IMR-90 (cell line): ENCODE data around the gene PDZD11. TPM values are rescaled to one million over a fixed set of nuclear protein-coding genes. Genes with fewer than 3 reads are reported as not detected.

ENCODE experiments used
- ATAC-seq: fragments of 200-7000 bp; cut with Tn5 transposase; 2 replicates; pipeline ENCODE4 v1.9.1; 2020; ENCODE audit warnings: low read depth, mild to moderate bottlenecking, moderate library complexity
- BruUV-seq: library from RNA; stranded (reverse); fragments of 400-500 nt; replicated peaks from 2 replicates; lab custom pipeline; 2021; lab: Mats Ljungman, UMichigan
- CTCF ChIA-PET: fragments of 300-600 bp; formaldehyde crosslinking; extraction: SDS; loops from one replicate; lab custom pipeline; 2021; ENCODE audit warnings: antibody characterized with exemption; lab: Yijun Ruan, JAX
- POLR2A ChIA-PET: fragments of 300-600 bp; sonication (Branson Sonifier 250); formaldehyde crosslinking; loops from one replicate; lab custom pipeline; 2022; ENCODE audit warnings: antibody characterized with exemption; ENCODE audit not compliant: unreplicated experiment; lab: Charles Lee
- DNase-seq: peaks from one replicate; pipeline ENCODE4 v3.0.0; 2013
- H2AFZ ChIP-seq: replicated peaks from 2 replicates; pipeline ENCODE3; 2013; ENCODE audit warnings: low read length, mild to moderate bottlenecking; ENCODE audit not compliant: poor library complexity
- H2AK5ac ChIP-seq: 2 replicates; pipeline ENCODE4 v1.6.1; 2013; ENCODE audit warnings: low read depth, low read length, inconsistent platforms
- H2AK9ac ChIP-seq: replicated peaks from 2 replicates; pipeline ENCODE3; 2013; ENCODE audit warnings: mild to moderate bottlenecking, low read depth, low read length, moderate library complexity; ENCODE audit not compliant: poor library complexity
- H2BK120ac ChIP-seq: 2 replicates; pipeline ENCODE4 v1.6.1; 2013; ENCODE audit warnings: low read depth, low read length, inconsistent platforms
- H2BK15ac ChIP-seq: 3 replicates; pipeline ENCODE4 v1.6.1; 2013; ENCODE audit warnings: low read depth, low read length, inconsistent platforms
- H2BK20ac ChIP-seq: 2 replicates; pipeline ENCODE4 v1.6.1; 2013; ENCODE audit warnings: low read depth, mild to moderate bottlenecking, inconsistent platforms, low read length, moderate library complexity
- H2BK5ac ChIP-seq: 2 replicates; pipeline ENCODE4 v1.6.1; 2013; ENCODE audit warnings: mild to moderate bottlenecking, low read depth, low read length, inconsistent platforms; ENCODE audit not compliant: poor library complexity, severe bottlenecking
- H3K14ac ChIP-seq: replicated peaks from 2 replicates; pipeline ENCODE4 v1.6.1; 2013; ENCODE audit warnings: low read depth, low read length, inconsistent platforms
- H3K18ac ChIP-seq: 2 replicates; pipeline ENCODE4 v1.6.1; 2013; ENCODE audit warnings: low read depth, low read length, control low read depth
- H3K23ac ChIP-seq: 2 replicates; pipeline ENCODE4 v1.6.1; 2013; ENCODE audit warnings: low read depth, low read length, inconsistent platforms
- H3K27ac ChIP-seq: 2 replicates; pipeline ENCODE4 v1.5.1; 2013; ENCODE audit warnings: mild to moderate bottlenecking, control low read depth, low read length; ENCODE audit not compliant: insufficient read depth
- H3K27me3 ChIP-seq: 2 replicates; pipeline ENCODE4 v1.6.1; 2013; ENCODE audit warnings: low read length; ENCODE audit not compliant: control insufficient read depth, insufficient read depth
- H3K36me3 ChIP-seq: 2 replicates; pipeline ENCODE4 v1.6.1; 2013; ENCODE audit warnings: low read length, mixed read lengths; ENCODE audit not compliant: control insufficient read depth, insufficient read depth
- H3K4ac ChIP-seq: 2 replicates; pipeline ENCODE4 v1.6.1; 2013; ENCODE audit warnings: low read depth, low read length, inconsistent platforms
- H3K4me1 ChIP-seq: 2 replicates; pipeline ENCODE4 v1.6.1; 2013; ENCODE audit warnings: low read length, mixed read lengths; ENCODE audit not compliant: control insufficient read depth, insufficient read depth
- H3K4me2 ChIP-seq: 2 replicates; pipeline ENCODE4 v1.6.1; 2013; ENCODE audit warnings: low read depth, mild to moderate bottlenecking, control low read depth, low read length, moderate library complexity
- H3K4me3 ChIP-seq: 2 replicates; pipeline ENCODE4 v1.5.1; 2013; ENCODE audit warnings: low read depth, mild to moderate bottlenecking, control low read depth, low read length, moderate library complexity; ENCODE audit not compliant: insufficient read depth
- H3K56ac ChIP-seq: 2 replicates; pipeline ENCODE4 v1.6.1; 2013; ENCODE audit warnings: low read length, inconsistent platforms; ENCODE audit not compliant: insufficient read depth; ENCODE audit errors: extremely low read depth
- H3K79me1 ChIP-seq, 2 experiments: 2 replicates each; pipeline ENCODE4 v1.6.1; 2013; ENCODE audit warnings: low read length in 2 of 2, inconsistent platforms in 1 of 2, low read depth in 1 of 2
- H3K9ac ChIP-seq: 2 replicates; pipeline ENCODE4 v1.6.1; 2013; ENCODE audit warnings: low read depth, low read length, control low read depth
- H3K9me1 ChIP-seq: 2 replicates; pipeline ENCODE4 v1.6.1; 2013; ENCODE audit warnings: low read length, inconsistent platforms; ENCODE audit not compliant: insufficient read depth
- H3K9me3 ChIP-seq: 2 replicates; pipeline ENCODE4 v1.6.1; 2013; ENCODE audit warnings: low read length; ENCODE audit not compliant: control insufficient read depth, insufficient read depth
- H4K20me1 ChIP-seq: 2 replicates; pipeline ENCODE4 v1.6.1; 2013; ENCODE audit warnings: low read length, inconsistent platforms; ENCODE audit not compliant: insufficient read depth
- H4K5ac ChIP-seq: 2 replicates; pipeline ENCODE4 v1.6.1; 2013; ENCODE audit warnings: mild to moderate bottlenecking, low read depth, low read length, control low read depth
- H4K8ac ChIP-seq, 2 experiments: 2 replicates each; pipeline ENCODE4 v1.6.1; 2013; ENCODE audit warnings: low read depth in 2 of 2, low read length in 2 of 2, control low read depth in 1 of 2, inconsistent platforms in 1 of 2
- H4K91ac ChIP-seq: 2 replicates; pipeline ENCODE4 v1.6.1; 2013; ENCODE audit warnings: low read depth, low read length, inconsistent platforms; ENCODE audit not compliant: insufficient read depth
- BHLHE40 ChIP-seq: fragments of 150-350 bp; IDR thresholded peaks from 2 replicates; pipeline ENCODE4 v1.6.1; 2016; ENCODE audit warnings: mild to moderate bottlenecking, low read depth, low read length
- CEBPB ChIP-seq: IDR thresholded peaks from 2 replicates; pipeline ENCODE4 v1.6.1; 2012; ENCODE audit warnings: low read depth, low read length, improper control_type of control experiment
- CHD1 ChIP-seq: IDR thresholded peaks from 2 replicates; pipeline ENCODE4 v1.6.1; 2012; ENCODE audit warnings: low read depth, low read length, improper control_type of control experiment
- CTCF ChIP-seq: conservative IDR thresholded peaks from 2 replicates; pipeline ENCODE4 v1.5.1; 2012; ENCODE audit warnings: mild to moderate bottlenecking, low read depth, low read length, improper control_type of control experiment
- ELK1 ChIP-seq: fragments of 150-350 bp; IDR thresholded peaks from 2 replicates; pipeline ENCODE4 v1.6.1; 2016; ENCODE audit warnings: low read depth, mild to moderate bottlenecking, low read length, moderate library complexity, borderline replicate concordance
- FOS ChIP-seq: fragments of 150-350 bp; IDR thresholded peaks from 2 replicates; pipeline ENCODE4 v1.6.1; 2016; ENCODE audit warnings: low read depth, low read length
- MAFK ChIP-seq: IDR thresholded peaks from 2 replicates; pipeline ENCODE4 v1.6.1; 2012; ENCODE audit warnings: low read depth, low read length, improper control_type of control experiment
- MAZ ChIP-seq: IDR thresholded peaks from 2 replicates; pipeline ENCODE4 v1.6.1; 2012; ENCODE audit warnings: low read depth, mild to moderate bottlenecking, low read length, improper control_type of control experiment, moderate library complexity, borderline replicate concordance
- MXI1 ChIP-seq: IDR thresholded peaks from 2 replicates; pipeline ENCODE4 v1.6.1; 2012; ENCODE audit warnings: low read depth, mild to moderate bottlenecking, low read length, moderate library complexity, borderline replicate concordance
- NFE2L2 ChIP-seq: fragments of 150-350 bp; IDR thresholded peaks from 2 replicates; pipeline ENCODE4 v1.6.1; 2016; ENCODE audit warnings: low read depth, mild to moderate bottlenecking, low read length
- POLR2A ChIP-seq: IDR thresholded peaks from 2 replicates; pipeline ENCODE4 v1.6.1; 2012; ENCODE audit warnings: mild to moderate bottlenecking, low read depth, low read length
- RAD21 ChIP-seq: IDR thresholded peaks from 2 replicates; pipeline ENCODE4 v1.6.1; 2012; ENCODE audit warnings: low read length, improper control_type of control experiment
- RCOR1 ChIP-seq: IDR thresholded peaks from 2 replicates; pipeline ENCODE4 v1.6.1; 2012; ENCODE audit warnings: mild to moderate bottlenecking, low read length, improper control_type of control experiment; ENCODE audit not compliant: insufficient replicate concordance
- RFX5 ChIP-seq: IDR thresholded peaks from 2 replicates; pipeline ENCODE4 v1.8.0; 2012; ENCODE audit warnings: low read depth, mild to moderate bottlenecking, low read length, moderate library complexity
- SMC3 ChIP-seq: fragments of 150-350 bp; IDR thresholded peaks from 2 replicates; pipeline ENCODE4 v1.6.1; 2016; ENCODE audit warnings: low read depth, mild to moderate bottlenecking, antibody characterized with exemption, low read length, moderate library complexity
- USF2 ChIP-seq: fragments of 150-350 bp; IDR thresholded peaks from 2 replicates; pipeline ENCODE4 v1.6.1; 2017; ENCODE audit warnings: mild to moderate bottlenecking, antibody characterized with exemption, low read length, low read depth
- WGBS, 2 experiments: methylation state at CpG; one replicate each; pipeline versions ENCODE4 v1.1.5 to v1.1.7; 2013; ENCODE audit warnings: missing lambda C conversion rate in 2 of 2; ENCODE audit not compliant: insufficient read length in 1 of 2; ENCODE audit errors: extremely low coverage in 2 of 2; 5-methylcytosine and 5-hydroxymethylcytosine counted together
- dilution Hi-C: fragments of 300-500 bp; cut with HindIII; formaldehyde crosslinking; loops from one replicate; pipeline ENCODE4 v1.14.3; 2018; ENCODE audit warnings: low sequenced_read_pairs; ENCODE audit not compliant: unreplicated experiment
- in situ Hi-C: fragments of 300-500 bp; cut with MboI; formaldehyde crosslinking; loops from 3 replicates; pipeline ENCODE4 v1.14.3; 2019; ENCODE audit warnings: low sequenced_read_pairs, inconsistent platforms, mixed read lengths
- intact Hi-C: fragments of 100-400 bp; cut with micrococcal nuclease; formaldehyde crosslinking; loops from 2 replicates; pipeline ENCODE4 v1.10.0; 2022
- polyA plus RNA-seq, 3 experiments: library from polyadenylated mRNA; depleted of rRNA; stranded (reverse); fragments of >200 nt; gene quantifications; 2 replicates each; pipeline ENCODE4 v1.2.3, GENCODE V29; 2012; ENCODE audit warnings: low replicate concordance in 1 of 3
- total RNA-seq: library from RNA; depleted of rRNA; stranded (reverse); fragments of >200 nt; gene quantifications from 2 replicates; pipeline ENCODE4 v1.2.3, GENCODE V29; 2012

PDZD11 gene
- total and polyA plus RNA-seq, 2 of the 4 experiments (the other 2 are of a cell fraction) = 84.1 to 100 TPM

DNA sequence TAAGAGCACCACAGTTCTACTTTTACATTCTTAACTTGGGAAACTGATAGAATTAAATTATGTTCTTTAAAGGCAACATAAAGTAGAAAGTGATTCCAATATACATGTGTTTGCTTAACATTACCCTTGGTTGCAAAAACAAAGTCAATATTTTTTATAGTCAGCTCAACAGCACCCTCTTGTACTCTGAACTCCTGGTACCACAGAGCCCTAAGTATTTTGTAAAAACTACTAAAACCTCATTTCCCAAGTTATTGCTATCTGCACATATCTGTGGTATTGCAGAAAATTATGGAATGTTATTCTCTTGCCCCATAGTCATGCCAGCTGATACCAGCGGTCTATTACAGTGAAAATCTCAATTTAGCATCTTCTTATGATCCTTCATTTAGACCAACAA is 3.1 kb upstream of the PDZD11 start:
- Histone ChIP-seq H3K4me2 (no peak overlapping the region), H2BK15ac (no peak overlapping the region), H2AFZ (no peak overlapping the region), H3K4ac (no peak overlapping the region), H2BK120ac (no peak overlapping the region), H4K5ac (no peak overlapping the region), H4K91ac (no peak overlapping the region), H4K20me1 (no peaks in the 10 kb centered on the region), H3K23ac (no peak overlapping the region), H2AK5ac (no peak overlapping the region), H3K36me3 (no peaks in the 10 kb centered on the region), H2AK9ac (no peak overlapping the region), H3K9me1 (no peaks in the 10 kb centered on the region), H3K27me3 (no peaks in the 10 kb centered on the region; the same call in 1 of the 2 replicates), H3K4me3 (no peak overlapping the region), H2BK20ac (no peak overlapping the region), H3K9ac (no peak overlapping the region), H3K27ac (no peak overlapping the region), H2BK5ac (no peak overlapping the region), H3K9me3 (no peaks in the 10 kb centered on the region), H3K4me1 (peaks cover 2% of the 10 kb centered on the region; the same call in 1 of the 2 replicates), H3K79me1 (peaks cover 6 to 15% of the 10 kb centered on the region in 2 experiments), H4K8ac (no peak overlapping the region), H3K18ac (no peak overlapping the region), H3K56ac (no peak overlapping the region), H3K14ac (no peak overlapping the region)
- POLR2A ChIA-PET = no interaction called here
- TF ChIP-seq FOS (no peak), CEBPB (no peak), BHLHE40 (no peak), CTCF (no peak), RAD21 (no peak), RFX5 (no peak), ELK1 (no peak), POLR2A (no peak), NFE2L2 (no peak), MXI1 (no peak), CHD1 (no peak), MAZ (no peak), RCOR1 (no peak), USF2 (no peak), MAFK (no peak), SMC3 (no peak)
- DNase-seq = no peak
- CTCF ChIA-PET = interaction anchor here (0.6 to 1.0 kb wide), 2 partner anchors 27 to 160 kb away, joined by 3 read pairs; partner anchors contain the start of gene IGBP1
- no peak for ATAC-seq
- in situ Hi-C loops = no loop called here
- BruUV-seq = no TSS peak
- no CpG with 5 or more reads among the region's 1 CpG for WGBS, 2 experiments
- intact Hi-C loops = loop anchor here (5.0 kb wide), 1 partner anchor 160 kb away; the partner anchor contains the start of gene IGBP1
- dilution Hi-C loops = no loop called here
